Panc1 (cell line): Measurements from ENCODE around the gene ATP1B3. TPM values are rescaled to one million over a fixed set of nuclear protein-coding genes. Genes with fewer than 3 reads are reported as not detected.

Source experiments
- ATAC-seq: fragments of 200-7000 bp; cut with Tn5 transposase; 2 replicates; pipeline ENCODE4 v1.9.1; 2020; ENCODE audit warnings: mild to moderate bottlenecking, moderate library complexity
- BruUV-seq: library from RNA; stranded (reverse); fragments of 400-500 nt; replicated peaks from 2 replicates; lab custom pipeline; 2021; lab: Mats Ljungman, UMichigan
- CTCF ChIA-PET: fragments of 300-600 bp; sonication (Branson Sonifier 250); formaldehyde crosslinking; loops from one replicate; lab custom pipeline; 2022; ENCODE audit warnings: antibody characterized with exemption; lab: Charles Lee
- POLR2A ChIA-PET: fragments of 300-600 bp; sonication (Branson Sonifier 250); formaldehyde crosslinking; loops from one replicate; lab custom pipeline; 2022; ENCODE audit warnings: antibody characterized with exemption; lab: Charles Lee
- DNase-seq: peaks from one replicate; pipeline ENCODE4 v3.0.0-alpha.2; 2010; ENCODE audit warnings: low read depth, low spot score
- H3K27ac ChIP-seq: 2 replicates; pipeline ENCODE4 v1.5.1; 2011; ENCODE audit warnings: mild to moderate bottlenecking, low read length, inconsistent platforms
- H3K27me3 ChIP-seq: fragments of 200-500 bp; sonication (Bioruptor generic); 2 replicates; pipeline ENCODE4 v1.6.0; 2014; ENCODE audit warnings: low read length, inconsistent platforms; ENCODE audit not compliant: control insufficient read depth, insufficient read depth
- H3K36me3 ChIP-seq: fragments of 200-500 bp; sonication (Bioruptor generic); 2 replicates; pipeline ENCODE4 v1.5.1; 2014; ENCODE audit warnings: inconsistent platforms, mild to moderate bottlenecking, low read length, moderate library complexity; ENCODE audit not compliant: control insufficient read depth, insufficient read depth
- H3K4me1 ChIP-seq: 2 replicates; pipeline ENCODE4 v1.5.1; 2011; ENCODE audit warnings: inconsistent platforms, mild to moderate bottlenecking, low read length, moderate library complexity; ENCODE audit not compliant: control insufficient read depth, insufficient read depth
- H3K4me3 ChIP-seq, 2 experiments: 2 replicates each; pipeline ENCODE4 v1.5.1; 2011 to 2012; ENCODE audit warnings: low read depth in 2 of 2, low read length in 2 of 2, mild to moderate bottlenecking in 2 of 2, inconsistent platforms in 1 of 2, moderate library complexity in 1 of 2
- H3K9me3 ChIP-seq: fragments of 200-500 bp; sonication (Bioruptor generic); 2 replicates; pipeline ENCODE4 v1.5.1; 2014; ENCODE audit warnings: low read depth, mild to moderate bottlenecking, inconsistent platforms, low read length, moderate library complexity; ENCODE audit not compliant: control insufficient read depth, insufficient read depth
- CTCF ChIP-seq: fragments of 450-650 bp; IDR thresholded peaks from 2 replicates; pipeline ENCODE4 v1.5.1; 2017; ENCODE audit warnings: mild to moderate bottlenecking
- POLR2AphosphoS5 ChIP-seq: IDR thresholded peaks from 2 replicates; pipeline ENCODE4 v1.6.1; 2012; ENCODE audit warnings: mild to moderate bottlenecking, low read depth, low read length, moderate library complexity
- SIN3A ChIP-seq: IDR thresholded peaks from 2 replicates; pipeline ENCODE4 v1.6.1; 2012; ENCODE audit warnings: low read depth, mild to moderate bottlenecking, low read length, moderate library complexity, borderline replicate concordance; ENCODE audit not compliant: insufficient read depth
- TCF7L2 ChIP-seq: IDR thresholded peaks from 2 replicates; pipeline ENCODE4 v1.6.1; 2011; ENCODE audit warnings: mild to moderate bottlenecking, low read depth, low read length, inconsistent platforms
- in situ Hi-C: cut with HindIII; loops from 2 replicates; pipeline ENCODE4 v1.10.0; 2016; ENCODE audit warnings: low sequenced_read_pairs, low pct_unique_long_range_greater_than_20kb
- intact Hi-C: fragments of 100-400 bp; cut with micrococcal nuclease; formaldehyde crosslinking; loops from one replicate; pipeline ENCODE4 v1.10.0; 2022; ENCODE audit not compliant: unreplicated experiment
- total RNA-seq: library from RNA; stranded (reverse); gene quantifications from one replicate; pipeline ENCODE4 v1.2.1, GENCODE V29; 2021; ENCODE audit not compliant: unreplicated experiment
- TF ChIP-seq, protein P1 (sequence below), 2 experiments: IDR thresholded peaks; 2 replicates each; pipeline ENCODE4 v1.6.1; 2011 to 2012; ENCODE audit warnings: low read depth in 2 of 2, control low read depth in 1 of 2, low read length in 1 of 2, mild to moderate bottlenecking in 1 of 2, moderate library complexity in 1 of 2; ENCODE audit not compliant: insufficient read depth in 1 of 2

The ATP1B3 gene
- total RNA-seq, 1 experiment from 2014 or later = 201 TPM

- H3K36me3 ChIP-seq = peaks cover 21% of the 10 kb centered on the region
- no peak for ATAC-seq
- intact Hi-C loops = loop anchor here (10.0 kb wide), 1 partner anchor 180 kb away; the partner anchor contains the start of gene RNF7
These were observed 37.9 kb downstream of the ATP1B3 start for GRCh38 chr3:141914311-141914710.

GRCh38 chr3:141915016-141915415 lies 38.6 kb downstream of the ATP1B3 start:
- Histone ChIP-seq H3K36me3 (peaks cover 21% of the 10 kb centered on the region), H3K27ac (no peak overlapping the region), H3K9me3 (no peaks in the 10 kb centered on the region), H3K27me3 (no peaks in the 10 kb centered on the region), H3K4me3 (no peak overlapping the region), H3K4me1 (no peaks in the 10 kb centered on the region)
- DNase-seq = no peak
- no peak for TF ChIP-seq CTCF
- no peak for TF ChIP-seq SIN3A
- TF ChIP-seq POLR2AphosphoS5 = no peak
- TF ChIP-seq, protein P1, sequence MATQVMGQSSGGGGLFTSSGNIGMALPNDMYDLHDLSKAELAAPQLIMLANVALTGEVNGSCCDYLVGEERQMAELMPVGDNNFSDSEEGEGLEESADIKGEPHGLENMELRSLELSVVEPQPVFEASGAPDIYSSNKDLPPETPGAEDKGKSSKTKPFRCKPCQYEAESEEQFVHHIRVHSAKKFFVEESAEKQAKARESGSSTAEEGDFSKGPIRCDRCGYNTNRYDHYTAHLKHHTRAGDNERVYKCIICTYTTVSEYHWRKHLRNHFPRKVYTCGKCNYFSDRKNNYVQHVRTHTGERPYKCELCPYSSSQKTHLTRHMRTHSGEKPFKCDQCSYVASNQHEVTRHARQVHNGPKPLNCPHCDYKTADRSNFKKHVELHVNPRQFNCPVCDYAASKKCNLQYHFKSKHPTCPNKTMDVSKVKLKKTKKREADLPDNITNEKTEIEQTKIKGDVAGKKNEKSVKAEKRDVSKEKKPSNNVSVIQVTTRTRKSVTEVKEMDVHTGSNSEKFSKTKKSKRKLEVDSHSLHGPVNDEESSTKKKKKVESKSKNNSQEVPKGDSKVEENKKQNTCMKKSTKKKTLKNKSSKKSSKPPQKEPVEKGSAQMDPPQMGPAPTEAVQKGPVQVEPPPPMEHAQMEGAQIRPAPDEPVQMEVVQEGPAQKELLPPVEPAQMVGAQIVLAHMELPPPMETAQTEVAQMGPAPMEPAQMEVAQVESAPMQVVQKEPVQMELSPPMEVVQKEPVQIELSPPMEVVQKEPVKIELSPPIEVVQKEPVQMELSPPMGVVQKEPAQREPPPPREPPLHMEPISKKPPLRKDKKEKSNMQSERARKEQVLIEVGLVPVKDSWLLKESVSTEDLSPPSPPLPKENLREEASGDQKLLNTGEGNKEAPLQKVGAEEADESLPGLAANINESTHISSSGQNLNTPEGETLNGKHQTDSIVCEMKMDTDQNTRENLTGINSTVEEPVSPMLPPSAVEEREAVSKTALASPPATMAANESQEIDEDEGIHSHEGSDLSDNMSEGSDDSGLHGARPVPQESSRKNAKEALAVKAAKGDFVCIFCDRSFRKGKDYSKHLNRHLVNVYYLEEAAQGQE (IDR thresholded peaks at IDR 0.05; ENCODE audit: insufficient read depth in 1 of 2, low read depth in 2 of 2, low read length in 1 of 2) = no peak
- BruUV-seq = no TSS peak
- no peak for ATAC-seq
- ChIA-PET POLR2A (no interaction called here), CTCF (no interaction called here)
- intact Hi-C loops (loop anchor here (10.0 kb wide), 1 partner anchor 180 kb away; the partner anchor contains the start of gene RNF7), in situ Hi-C loops (no loop called here)

More at GRCh38 chr3:141914311-141914710, 37.9 kb downstream of the ATP1B3 start:
- H3K9me3 ChIP-seq = no peaks in the 10 kb centered on the region
- CTCF ChIA-PET = no interaction called here
- no peak for TF ChIP-seq CTCF
- TF ChIP-seq, protein P1 (IDR thresholded peaks at IDR 0.05; ENCODE audit: insufficient read depth in 1 of 2, low read depth in 2 of 2, low read length in 1 of 2) = no peak
- TF ChIP-seq TCF7L2 = no peak
- TF ChIP-seq POLR2AphosphoS5 = no peak
- H3K4me3 ChIP-seq = no peak overlapping the region
- BruUV-seq = no TSS peak
- no peak overlapping the region for H3K27ac ChIP-seq
- POLR2A ChIA-PET = no interaction called here
- no peaks in the 10 kb centered on the region for H3K4me1 ChIP-seq
- DNase-seq = no peak
- H3K27me3 ChIP-seq = no peaks in the 10 kb centered on the region
- in situ Hi-C loops = no loop called here
